Gastroesophageal sphincter (tissue), 4 donors: Measurements from ENCODE around the gene GPR82. TPM values are rescaled to one million over a fixed set of nuclear protein-coding genes. Genes with fewer than 3 reads are reported as not detected.

ENCODE experiments used
- ATAC-seq: fragments of 150-250 bp; one replicate; pipeline ENCODE4 v1.9.1; 2016; ENCODE audit warnings: mild to moderate bottlenecking, moderate library complexity
- H3K27ac ChIP-seq, 4 donors: fragments of 200-600 bp; sonication (generic) in 3 of 4; 1 replicate in 3 of 4; 2 replicates in 1 of 4; pipeline ENCODE4 v1.5.1; 2016 to 2019
- H3K27me3 ChIP-seq: fragments of 200-600 bp; sonication (generic); one replicate; pipeline ENCODE4 v1.5.1; 2019
- H3K36me3 ChIP-seq, 2 donors: fragments of 200-600 bp; sonication (generic); one replicate each; pipeline ENCODE4 v1.5.1; 2019; ENCODE audit warnings: control low read depth in 1 of 2
- H3K4me1 ChIP-seq, 3 donors: fragments of 200-600 bp; sonication (generic); 1 replicate in 2 of 3; 2 replicates in 1 of 3; pipeline ENCODE4 v1.5.1; 2016 to 2019; ENCODE audit warnings: control low read depth in 2 of 3
- H3K4me3 ChIP-seq, 2 donors: fragments of 200-600 bp; sonication (generic); one replicate each; pipeline ENCODE4 v1.5.1; 2019; ENCODE audit warnings: mild to moderate bottlenecking in 1 of 2, moderate library complexity in 1 of 2
- H3K9me3 ChIP-seq, 3 donors: fragments of 200-600 bp; sonication (generic); one replicate each; pipeline ENCODE4 v1.5.1; 2017 to 2019; ENCODE audit warnings: control low read depth in 2 of 3
- EP300 ChIP-seq: sonication (generic); formaldehyde crosslinking; IDR thresholded peaks from one replicate; pipeline ENCODE4 v1.6.1; 2017; ENCODE audit warnings: antibody characterized with exemption, mild to moderate bottlenecking
- POLR2A ChIP-seq, 2 donors: fragments of 450-650 bp; IDR thresholded peaks; one replicate each; pipeline ENCODE4 v1.6.1; 2017; ENCODE audit warnings: antibody characterized with exemption in 2 of 2, mild to moderate bottlenecking in 2 of 2, moderate library complexity in 1 of 2
- POLR2AphosphoS5 ChIP-seq: sonication (generic); formaldehyde crosslinking; IDR thresholded peaks from one replicate; pipeline ENCODE4 v1.6.1; 2017; ENCODE audit warnings: antibody characterized with exemption
- WGBS, 2 donors: methylation state at CpG; one replicate each; pipeline ENCODE4 v1.1.5; 2018; ENCODE audit warnings: low coverage in 1 of 2; 5-methylcytosine and 5-hydroxymethylcytosine counted together
- total RNA-seq, 4 donors: library from RNA; depleted of rRNA; stranded (reverse); fragments of >200 nt; gene quantifications; one replicate each; pipeline ENCODE4 v1.1.0, GENCODE V29; 2016
- TF ChIP-seq, protein P1 (sequence below), 4 experiments: fragments of 200-600 bp in 2 of 4; fragments of 450-650 bp in 2 of 4; sonication (generic) in 1 of 4; IDR thresholded peaks; one replicate each; pipeline ENCODE4 v1.5.1; 2017 to 2019; ENCODE audit warnings: antibody characterized with exemption in 4 of 4, mild to moderate bottlenecking in 2 of 4, moderate library complexity in 2 of 4

Gene GPR82
- total RNA-seq, 4 donors from 2014 or later = 0.47 to 0.67 TPM; not detected in 2

DNA sequence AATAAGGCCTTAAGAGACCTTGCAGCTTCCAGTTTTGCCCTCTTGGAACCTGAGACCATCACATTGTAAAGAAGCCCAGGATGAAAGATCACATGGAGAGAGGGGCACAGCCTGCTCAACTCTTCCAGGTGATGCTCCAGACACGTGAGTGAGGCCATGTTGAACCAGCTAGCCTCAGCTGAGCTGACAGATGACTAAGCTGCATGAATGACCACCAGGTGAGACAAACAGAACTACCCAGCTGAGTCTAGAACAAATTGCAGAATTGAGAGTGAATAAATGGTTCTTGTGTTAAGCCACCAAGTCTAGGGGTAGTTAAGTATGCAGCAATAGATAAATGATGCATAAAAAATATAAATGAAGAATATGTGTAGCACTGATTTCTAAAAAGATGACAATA is 16.8 kb upstream of the GPR82 start:
- ATAC-seq = no peak
- Histone ChIP-seq H3K27ac (no peak overlapping the region), H3K4me1 (no peaks in the 10 kb centered on the region), H3K9me3 (no peaks in the 10 kb centered on the region), H3K4me3 (no peak overlapping the region), H3K36me3 (no peaks in the 10 kb centered on the region), H3K27me3 (no peaks in the 10 kb centered on the region)
- no CpG with 5 or more reads among the region's 1 CpG for whole genome bisulfite sequencing, 2 donors
- TF ChIP-seq POLR2A (IDR thresholded peaks at IDR 0.05) (no peak), EP300 (no peak), POLR2AphosphoS5 (no peak)
- TF ChIP-seq, protein P1, sequence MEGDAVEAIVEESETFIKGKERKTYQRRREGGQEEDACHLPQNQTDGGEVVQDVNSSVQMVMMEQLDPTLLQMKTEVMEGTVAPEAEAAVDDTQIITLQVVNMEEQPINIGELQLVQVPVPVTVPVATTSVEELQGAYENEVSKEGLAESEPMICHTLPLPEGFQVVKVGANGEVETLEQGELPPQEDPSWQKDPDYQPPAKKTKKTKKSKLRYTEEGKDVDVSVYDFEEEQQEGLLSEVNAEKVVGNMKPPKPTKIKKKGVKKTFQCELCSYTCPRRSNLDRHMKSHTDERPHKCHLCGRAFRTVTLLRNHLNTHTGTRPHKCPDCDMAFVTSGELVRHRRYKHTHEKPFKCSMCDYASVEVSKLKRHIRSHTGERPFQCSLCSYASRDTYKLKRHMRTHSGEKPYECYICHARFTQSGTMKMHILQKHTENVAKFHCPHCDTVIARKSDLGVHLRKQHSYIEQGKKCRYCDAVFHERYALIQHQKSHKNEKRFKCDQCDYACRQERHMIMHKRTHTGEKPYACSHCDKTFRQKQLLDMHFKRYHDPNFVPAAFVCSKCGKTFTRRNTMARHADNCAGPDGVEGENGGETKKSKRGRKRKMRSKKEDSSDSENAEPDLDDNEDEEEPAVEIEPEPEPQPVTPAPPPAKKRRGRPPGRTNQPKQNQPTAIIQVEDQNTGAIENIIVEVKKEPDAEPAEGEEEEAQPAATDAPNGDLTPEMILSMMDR (IDR thresholded peaks at IDR 0.05) = no peak

DNA sequence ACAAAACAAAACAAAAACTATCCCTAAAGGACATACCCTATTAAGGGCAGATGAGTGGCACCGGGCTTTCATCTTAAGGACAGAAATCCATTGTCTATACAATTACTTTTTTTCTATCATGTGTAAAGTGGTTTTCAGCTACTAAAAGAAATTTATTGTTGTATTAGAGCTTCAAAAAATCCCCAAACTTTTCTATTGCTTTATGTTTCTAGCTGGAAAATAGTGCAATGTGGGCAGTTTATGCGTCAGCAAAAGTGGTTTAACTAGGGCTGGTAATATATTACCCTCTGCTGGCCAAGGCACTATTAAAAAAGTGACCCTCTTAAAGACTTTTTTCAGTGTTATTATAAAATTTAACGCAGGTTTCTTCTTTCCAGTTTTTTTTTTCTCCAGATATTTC is 15.5 kb upstream of the GPR82 start:
- H3K4me1 ChIP-seq = no peaks in the 10 kb centered on the region
- no peaks in the 10 kb centered on the region for H3K36me3 ChIP-seq
- 57 to 61% methylated on average over 3 of the region's 3 CpGs for WGBS, 2 donors
- ATAC-seq = no peak
- no peaks in the 10 kb centered on the region for H3K27me3 ChIP-seq
- no peaks in the 10 kb centered on the region for H3K9me3 ChIP-seq
- no peak overlapping the region for H3K4me3 ChIP-seq
- no peak for TF ChIP-seq EP300
- TF ChIP-seq, protein P1 (IDR thresholded peaks at IDR 0.05) = no peak
- TF ChIP-seq POLR2AphosphoS5 = no peak
- TF ChIP-seq POLR2A (IDR thresholded peaks at IDR 0.05) = no peak
- no peak overlapping the region for H3K27ac ChIP-seq

DNA sequence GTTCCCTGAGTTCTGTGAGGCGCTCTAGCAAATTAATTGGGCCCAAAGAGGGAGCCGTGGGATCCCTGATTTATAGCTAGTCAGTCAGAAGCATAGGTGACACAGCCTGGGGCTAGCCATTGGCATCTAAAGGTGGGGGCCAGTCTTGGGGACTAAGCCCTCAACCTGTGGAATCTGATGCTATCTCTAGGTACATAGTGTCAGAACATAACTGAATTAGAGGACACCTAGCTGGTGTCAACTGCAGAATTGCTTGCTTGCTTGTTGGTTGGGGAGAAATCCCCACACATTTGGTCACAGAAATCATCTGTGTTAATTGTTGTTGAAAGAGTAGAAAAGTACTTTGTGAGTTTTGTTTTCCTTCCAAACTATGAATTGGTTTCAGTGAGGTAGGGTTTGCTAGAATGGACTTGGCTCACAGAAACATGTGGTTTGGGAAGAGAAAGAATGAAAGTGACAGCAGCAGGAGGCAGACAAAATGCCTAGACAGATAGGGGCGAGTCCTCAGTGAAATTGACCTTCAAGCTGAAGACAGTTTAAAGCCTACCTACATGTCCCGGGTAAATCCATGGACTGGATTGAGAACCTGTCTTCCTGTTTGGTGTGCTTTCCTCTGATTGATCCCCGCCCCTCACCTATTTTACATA is 12.8 kb upstream of the GPR82 start:
- H3K27ac ChIP-seq = no peak overlapping the region
- no peak for ATAC-seq
- H3K9me3 ChIP-seq = no peaks in the 10 kb centered on the region
- H3K27me3 ChIP-seq = no peaks in the 10 kb centered on the region
- 78 to 100% methylated on average over 2 to 4 of the region's 5 CpGs for WGBS, 2 donors
- H3K4me1 ChIP-seq = no peaks in the 10 kb centered on the region
- no peaks in the 10 kb centered on the region for H3K36me3 ChIP-seq
- TF ChIP-seq POLR2AphosphoS5 (no peak), POLR2A (IDR thresholded peaks at IDR 0.05) (no peak)
- TF ChIP-seq, protein P1 (IDR thresholded peaks at IDR 0.05) = no peak
- no peak overlapping the region for H3K4me3 ChIP-seq

DNA sequence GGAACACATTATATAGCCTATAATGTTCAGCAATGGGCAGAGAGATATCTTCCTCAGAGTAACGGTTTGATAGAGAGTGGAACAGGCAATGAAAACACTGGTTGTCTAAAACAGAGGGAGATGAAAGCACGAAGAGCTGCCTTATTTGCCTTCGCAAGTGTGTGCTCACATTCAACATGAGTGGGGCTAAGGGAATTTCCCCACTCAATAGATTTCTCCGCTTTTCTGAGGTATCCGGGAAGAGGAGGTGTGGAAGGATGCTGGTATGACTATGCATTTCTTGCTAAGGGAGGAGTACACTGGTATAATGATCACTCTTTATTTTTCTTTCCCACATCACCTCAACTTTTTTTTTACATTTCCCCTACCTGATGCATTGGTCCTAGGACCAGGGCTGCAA is 7.8 kb upstream of the GPR82 start:
- Histone ChIP-seq H3K27ac (no peak overlapping the region), H3K4me3 (no peak overlapping the region), H3K27me3 (no peaks in the 10 kb centered on the region), H3K9me3 (no peaks in the 10 kb centered on the region), H3K4me1 (no peaks in the 10 kb centered on the region), H3K36me3 (no peaks in the 10 kb centered on the region)
- WGBS, 2 donors = 83 to 90% methylated on average over 1 to 2 of the region's 5 CpGs
- TF ChIP-seq POLR2AphosphoS5 (no peak), POLR2A (IDR thresholded peaks at IDR 0.05) (no peak), EP300 (no peak)
- TF ChIP-seq, protein P1 (IDR thresholded peaks at IDR 0.05) = no peak
- no peak for ATAC-seq

DNA sequence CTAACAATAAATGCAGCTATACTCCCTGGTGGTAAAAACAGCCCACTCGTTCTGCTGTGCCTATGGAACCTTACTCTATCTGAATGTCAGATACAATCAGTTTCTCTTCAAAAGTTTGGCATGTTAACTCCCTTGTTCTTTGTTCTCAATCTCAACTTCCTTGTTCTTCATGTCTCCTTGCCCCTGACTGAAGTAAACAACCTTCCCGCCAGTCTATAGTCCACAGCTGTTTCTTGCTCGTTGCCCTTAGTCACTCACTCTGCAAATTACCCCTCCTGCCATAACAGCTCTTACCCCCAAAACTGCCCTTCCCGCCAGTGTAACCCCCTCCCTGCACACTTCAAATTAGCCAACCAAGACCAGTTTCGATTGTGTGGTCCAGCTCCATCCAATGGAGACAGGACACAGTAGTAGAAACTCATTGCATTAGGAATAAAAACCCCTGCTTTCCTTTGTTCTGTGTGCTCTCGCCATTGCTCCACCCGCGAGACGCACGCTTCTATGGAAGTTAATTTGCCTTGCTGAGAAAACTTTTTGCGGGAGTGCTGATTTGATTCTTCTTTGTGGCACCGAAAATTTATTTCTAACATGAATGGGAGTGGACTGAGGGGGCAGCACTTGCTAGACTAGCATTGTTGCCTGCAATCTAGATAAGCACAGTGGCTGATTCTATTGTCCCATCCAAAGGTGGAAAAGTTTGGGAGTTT is 7.1 kb upstream of the GPR82 start:
- no peaks in the 10 kb centered on the region for H3K4me1 ChIP-seq
- no peaks in the 10 kb centered on the region for H3K9me3 ChIP-seq
- no peak overlapping the region for H3K27ac ChIP-seq
- H3K27me3 ChIP-seq = no peaks in the 10 kb centered on the region
- TF ChIP-seq EP300 = no peak
- no peak for TF ChIP-seq POLR2AphosphoS5
- no peak for TF ChIP-seq POLR2A (IDR thresholded peaks at IDR 0.05)
- TF ChIP-seq, protein P1 (IDR thresholded peaks at IDR 0.05) = no peak
- H3K36me3 ChIP-seq = no peaks in the 10 kb centered on the region
- no peak for ATAC-seq
- 69 to 87% methylated on average over 3 to 12 of the region's 12 CpGs for WGBS, 2 donors
- no peak overlapping the region for H3K4me3 ChIP-seq
